Choroid plexus epithelial cell (primary cell): ENCODE data around the gene KCNQ2.

Experiments used
- DNase-seq: peaks from one replicate; pipeline ENCODE4 v3.0.0-alpha.2; 2010; ENCODE audit warnings: low read depth
- H3K4me3 ChIP-seq: 2 replicates; pipeline ENCODE4 v1.5.1; 2011; ENCODE audit warnings: low read depth, mild to moderate bottlenecking, control low read depth, low read length, moderate library complexity
- TF ChIP-seq, protein P1 (sequence below): conservative IDR thresholded peaks from 2 replicates; pipeline ENCODE4 v1.5.1; 2011; ENCODE audit warnings: low read depth, mild to moderate bottlenecking, control low read depth, inconsistent platforms, low read length, moderate library complexity

The KCNQ2 gene

DNA sequence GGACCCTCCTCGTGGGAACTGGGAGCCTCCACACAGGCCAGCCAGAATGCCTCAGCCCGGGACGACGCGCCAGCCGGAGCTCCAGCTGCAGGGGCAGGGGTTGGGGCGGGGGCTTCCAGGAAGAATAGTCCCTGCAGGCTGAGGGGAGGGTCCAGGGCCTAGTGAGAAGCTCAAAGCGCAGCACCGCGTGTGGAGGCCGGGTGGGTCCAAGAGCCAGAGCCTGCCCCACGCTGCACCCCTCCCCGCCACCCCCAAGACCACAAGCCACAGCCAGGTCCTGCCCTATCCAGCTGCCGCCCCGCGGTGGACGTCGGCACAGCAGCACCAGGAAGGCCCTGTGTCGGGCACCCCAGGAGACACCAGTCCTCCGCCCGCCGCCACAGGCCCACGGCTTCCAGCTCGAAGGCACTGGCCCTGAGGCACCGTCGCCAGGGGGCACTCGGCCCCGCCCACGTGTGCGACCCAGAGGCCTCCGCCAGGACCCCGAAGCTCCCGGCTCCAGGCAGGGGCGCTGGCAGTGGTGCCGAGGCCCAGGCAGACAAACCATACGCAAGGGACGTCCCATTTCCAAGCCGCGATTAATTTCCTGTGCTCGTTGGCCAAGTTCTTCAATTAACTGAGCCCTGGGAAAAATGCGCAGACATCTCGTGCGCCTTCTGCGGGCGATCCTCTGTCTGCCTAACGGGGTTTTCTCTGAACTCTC lies 19.5 kb downstream of the KCNQ2 start:
- H3K4me3 ChIP-seq, result no peak overlapping the region
- DNase-seq, result no peak
- TF ChIP-seq, protein P1, sequence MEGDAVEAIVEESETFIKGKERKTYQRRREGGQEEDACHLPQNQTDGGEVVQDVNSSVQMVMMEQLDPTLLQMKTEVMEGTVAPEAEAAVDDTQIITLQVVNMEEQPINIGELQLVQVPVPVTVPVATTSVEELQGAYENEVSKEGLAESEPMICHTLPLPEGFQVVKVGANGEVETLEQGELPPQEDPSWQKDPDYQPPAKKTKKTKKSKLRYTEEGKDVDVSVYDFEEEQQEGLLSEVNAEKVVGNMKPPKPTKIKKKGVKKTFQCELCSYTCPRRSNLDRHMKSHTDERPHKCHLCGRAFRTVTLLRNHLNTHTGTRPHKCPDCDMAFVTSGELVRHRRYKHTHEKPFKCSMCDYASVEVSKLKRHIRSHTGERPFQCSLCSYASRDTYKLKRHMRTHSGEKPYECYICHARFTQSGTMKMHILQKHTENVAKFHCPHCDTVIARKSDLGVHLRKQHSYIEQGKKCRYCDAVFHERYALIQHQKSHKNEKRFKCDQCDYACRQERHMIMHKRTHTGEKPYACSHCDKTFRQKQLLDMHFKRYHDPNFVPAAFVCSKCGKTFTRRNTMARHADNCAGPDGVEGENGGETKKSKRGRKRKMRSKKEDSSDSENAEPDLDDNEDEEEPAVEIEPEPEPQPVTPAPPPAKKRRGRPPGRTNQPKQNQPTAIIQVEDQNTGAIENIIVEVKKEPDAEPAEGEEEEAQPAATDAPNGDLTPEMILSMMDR, result no peak

DNA sequence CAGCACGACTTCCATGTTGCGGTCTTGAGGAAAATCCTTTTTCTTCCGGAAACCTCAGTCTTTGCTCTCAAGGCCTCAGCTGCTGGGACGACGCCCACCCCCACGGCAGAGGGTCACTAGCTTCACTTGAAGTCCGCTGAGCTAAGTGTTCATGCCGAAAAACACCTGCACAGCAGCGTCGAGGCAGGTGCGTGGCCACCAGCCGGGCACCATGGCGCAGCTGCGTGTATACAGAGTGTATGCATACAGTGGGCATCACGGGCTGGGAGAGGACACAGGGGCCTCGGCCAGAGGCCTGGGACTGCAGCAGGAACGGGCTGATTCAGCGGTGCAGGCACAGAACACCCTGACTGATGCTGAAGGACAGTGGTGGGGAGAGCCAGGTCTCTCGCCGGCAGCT lies 20.1 kb downstream of the KCNQ2 start:
- TF ChIP-seq, protein P1, result no peak
- no peak for DNase-seq
- no peak overlapping the region for H3K4me3 ChIP-seq

- H3K4me3 ChIP-seq, result no peak overlapping the region
- no peak for DNase-seq
- TF ChIP-seq, protein P1, result no peak
Measured at GRCh38 chr20:63451821-63452220, 20.6 kb downstream of the KCNQ2 start.

DNA sequence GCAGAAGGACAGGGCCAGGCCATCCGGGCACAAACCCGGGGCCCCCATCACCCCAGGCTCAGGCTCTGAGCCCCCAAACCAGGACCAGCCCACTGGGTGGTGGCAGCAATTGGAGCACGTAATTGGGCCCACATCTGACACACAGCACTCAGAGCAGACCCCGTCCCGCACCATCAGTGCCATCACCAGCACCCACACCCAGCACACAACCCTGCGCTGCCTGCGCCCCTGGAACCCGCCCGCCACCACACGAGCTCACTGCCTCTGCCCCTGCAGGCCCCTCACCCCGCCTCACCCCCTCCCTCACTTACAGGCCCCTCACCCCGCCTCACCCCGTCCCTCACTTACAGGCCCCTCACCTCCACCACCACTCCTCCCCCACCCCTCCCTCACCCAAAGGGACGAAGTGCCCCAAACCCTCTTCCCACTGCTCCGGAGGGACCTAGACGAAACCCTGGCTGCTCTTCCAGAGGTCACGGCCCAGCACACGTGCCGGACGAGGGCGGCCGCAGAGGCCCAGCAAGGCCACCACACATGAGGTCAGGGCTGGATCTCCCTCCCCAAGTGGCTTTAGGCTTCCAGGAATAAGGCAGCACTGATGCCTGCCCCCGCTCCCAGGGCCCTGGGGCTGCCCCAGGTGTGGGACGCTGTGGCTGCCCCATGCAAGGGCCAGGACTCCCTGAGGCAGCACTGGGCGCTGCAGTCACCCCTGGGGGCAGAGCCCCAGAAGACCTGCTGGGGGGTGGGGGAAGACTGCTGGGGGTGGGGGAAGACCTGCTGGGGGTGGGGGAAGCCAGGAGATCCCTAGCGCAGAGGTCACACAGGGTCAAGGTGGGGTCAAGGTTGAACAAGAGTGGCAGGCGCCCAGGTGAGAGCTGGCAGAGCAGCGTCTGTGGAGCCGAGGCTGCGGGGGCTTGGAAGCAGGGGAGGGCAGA lies 22.4 kb downstream of the KCNQ2 start:
- TF ChIP-seq, protein P1, result no peak
- no peak overlapping the region for H3K4me3 ChIP-seq
- no peak for DNase-seq

DNA sequence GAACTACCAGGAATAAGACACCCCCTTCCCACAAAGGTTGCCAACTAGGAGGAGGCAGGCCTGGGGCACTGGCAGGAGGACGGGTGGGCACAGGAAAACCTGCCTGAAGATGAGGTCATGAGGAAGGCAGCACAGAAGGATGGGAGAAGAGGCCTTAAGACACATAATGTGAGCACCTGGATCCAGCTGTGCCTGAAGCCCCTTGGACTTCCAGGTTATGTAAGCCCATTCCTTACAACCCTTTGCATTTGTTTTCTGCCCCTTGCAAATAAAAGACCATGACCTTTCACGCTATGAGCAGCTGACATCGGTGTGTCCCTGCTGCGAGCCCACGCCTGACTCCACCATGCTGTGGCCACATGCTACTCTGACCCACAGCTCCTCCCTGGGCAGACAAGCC lies 23.4 kb downstream of the KCNQ2 start:
- DNase-seq, result no peak
- TF ChIP-seq, protein P1, result no peak
- no peak overlapping the region for H3K4me3 ChIP-seq

DNA sequence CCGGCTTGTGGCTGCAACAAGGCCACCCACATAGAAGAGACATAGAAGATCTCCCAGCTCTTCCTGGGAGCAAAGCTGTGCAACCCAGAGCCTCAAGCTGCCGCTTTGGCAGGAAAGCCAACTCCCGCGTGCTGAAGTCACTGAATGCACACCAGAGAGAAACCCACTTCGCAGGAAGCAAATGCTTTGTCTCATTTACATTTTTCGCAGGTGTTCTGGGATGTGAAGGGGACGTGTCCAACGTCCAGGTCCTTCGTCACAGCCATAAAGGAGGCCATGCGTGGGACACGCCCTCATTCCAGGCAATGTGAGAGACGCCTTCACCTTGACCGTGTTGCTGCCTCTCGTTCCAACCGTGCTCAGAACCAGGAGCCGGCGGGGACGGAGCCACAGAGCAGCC lies 24.4 kb downstream of the KCNQ2 start:
- DNase-seq, result no peak
- no peak overlapping the region for H3K4me3 ChIP-seq
- TF ChIP-seq, protein P1, result no peak
